Limb (tissue), 2 donors: ENCODE data around the gene SALL3.

Experiments used
- DNase-seq, 2 donors: peaks; one replicate each; pipeline ENCODE4 v3.0.0-alpha.2; 2016; ENCODE audit errors: extremely low spot score in 2 of 2

Gene SALL3

GRCh38 chr18:78980279-78980771, 707 bp downstream of the SALL3 start:
- DNase-seq, result peak in 1 of 2 donors; percentile 57

GRCh38 chr18:78980777-78981380, 1.3 kb downstream of the SALL3 start:
- no peak for DNase-seq

GRCh38 chr18:78981394-78981831, 1.8 kb downstream of the SALL3 start:
- no peak for DNase-seq

- no peak for DNase-seq
Observed at GRCh38 chr18:78981989-78982620, 2.5 kb downstream of the SALL3 start.

GRCh38 chr18:78983512-78983911, 3.9 kb downstream of the SALL3 start:
- no peak for DNase-seq

GRCh38 chr18:78984941-78985784, 5.5 kb downstream of the SALL3 start:
- DNase-seq, result no peak

GRCh38 chr18:78986018-78986481, 6.4 kb downstream of the SALL3 start:
- DNase-seq, result peak; percentile 48 to 79

- DNase-seq, result no peak
Observed at GRCh38 chr18:78991446-78991845, 11.8 kb downstream of the SALL3 start.

GRCh38 chr18:78992041-78993011, 12.7 kb downstream of the SALL3 start:
- peak in 1 of 2 donors; percentile 28 for DNase-seq

- peak in 1 of 2 donors; percentile 16 for DNase-seq
Observed at GRCh38 chr18:78993014-78993926, 13.7 kb downstream of the SALL3 start.

GRCh38 chr18:78994000-78994399, 14.4 kb downstream of the SALL3 start:
- peak in 1 of 2 donors; percentile 25 for DNase-seq

- peak in 1 of 2 donors; percentile 22 for DNase-seq
Observed at GRCh38 chr18:78994531-78994930, 14.9 kb downstream of the SALL3 start.

- peak in 1 of 2 donors; percentile 18 for DNase-seq
Observed at GRCh38 chr18:78994977-78995582, 15.5 kb downstream of the SALL3 start.

GRCh38 chr18:78995740-78996395, 16.2 kb downstream of the SALL3 start:
- DNase-seq, result peak in 1 of 2 donors; percentile 17

- DNase-seq, result peak in 1 of 2 donors; percentile 22
Observed at GRCh38 chr18:78996741-78997490, 17.3 kb downstream of the SALL3 start.

GRCh38 chr18:78998371-78999071, 18.9 kb downstream of the SALL3 start:
- DNase-seq, result peak in 1 of 2 donors; percentile 16

GRCh38 chr18:78999939-79000338, 20.3 kb downstream of the SALL3 start:
- DNase-seq, result no peak
